Esophagus muscularis mucosa (tissue), 4 donors: Measurements from ENCODE around the gene PRR23E. TPM values are rescaled to one million over a fixed set of nuclear protein-coding genes. Genes with fewer than 3 reads are reported as not detected.

Experiments
- DNase-seq: peaks from one replicate; pipeline ENCODE4 v3.0.0-alpha.2; 2017; ENCODE audit errors: extremely low spot score
- H3K27ac ChIP-seq, 4 donors: fragments of 200-600 bp; sonication (generic); replicated peaks in 1 of 4; 1 replicate in 3 of 4; 2 replicates in 1 of 4; pipeline ENCODE4 v1.5.1; 2016 to 2019; ENCODE audit warnings: mild to moderate bottlenecking in 1 of 4
- H3K27me3 ChIP-seq, 4 donors: fragments of 200-600 bp; sonication (generic); one replicate each; pipeline versions ENCODE4 v1.5.1 to v1.6.0; 2016 to 2019
- H3K36me3 ChIP-seq, 4 donors: fragments of 200-600 bp; sonication (generic); one replicate each; pipeline ENCODE4 v1.5.1; 2016 to 2019
- H3K4me1 ChIP-seq, 4 donors: fragments of 200-600 bp; sonication (generic); one replicate each; pipeline ENCODE4 v1.5.1; 2016 to 2019
- H3K4me3 ChIP-seq, 4 donors: fragments of 200-600 bp; sonication (generic); 1 replicate in 2 of 4; 2 replicates in 2 of 4; pipeline ENCODE4 v1.5.1; 2016 to 2019; ENCODE audit warnings: mild to moderate bottlenecking in 4 of 4, moderate library complexity in 1 of 4
- H3K9me3 ChIP-seq, 4 donors: fragments of 200-600 bp; sonication (generic); 1 replicate in 3 of 4; 2 replicates in 1 of 4; pipeline ENCODE4 v1.5.1; 2016 to 2019
- EP300 ChIP-seq: sonication (generic); formaldehyde crosslinking; IDR thresholded peaks from one replicate; pipeline ENCODE4 v1.6.1; 2017; ENCODE audit warnings: antibody characterized with exemption
- POLR2A ChIP-seq: fragments of 450-650 bp; IDR thresholded peaks from one replicate; pipeline ENCODE4 v1.6.1; 2017; ENCODE audit warnings: antibody characterized with exemption, moderate library complexity, mild to moderate bottlenecking, low read depth
- POLR2AphosphoS5 ChIP-seq, 2 donors: sonication (generic); formaldehyde crosslinking; IDR thresholded peaks; one replicate each; pipeline ENCODE4 v1.6.1; 2017; ENCODE audit warnings: antibody characterized with exemption in 2 of 2
- WGBS: methylation state at CpG from one replicate; pipeline ENCODE4 v1.1.5; 2018; 5-methylcytosine and 5-hydroxymethylcytosine counted together
- intact Hi-C: fragments of 100-400 bp; cut with DNase I; formaldehyde crosslinking; loops from one replicate; pipeline ENCODE4 v1.15.1; 2023
- total RNA-seq, 4 donors: library from RNA; depleted of rRNA; stranded (reverse); fragments of >200 nt; gene quantifications; one replicate each; pipeline versions ENCODE4 v1.1.0 to v1.2.1, GENCODE V29; 2016
- TF ChIP-seq, protein P1 (sequence below), 3 experiments: fragments of 200-600 bp in 2 of 3; fragments of 450-650 bp in 1 of 3; sonication (generic) in 2 of 3; IDR thresholded peaks; one replicate each; pipeline ENCODE4 v1.5.1; 2017 to 2019; ENCODE audit warnings: antibody characterized with exemption in 3 of 3, mild to moderate bottlenecking in 2 of 3, moderate library complexity in 1 of 3

PRR23E gene
- total RNA-seq, 4 donors from 2014 or later = not detected

GRCh38 chr3:127234778-127235177, 41.8 kb downstream of the PRR23E start:
- TF ChIP-seq, protein P1, sequence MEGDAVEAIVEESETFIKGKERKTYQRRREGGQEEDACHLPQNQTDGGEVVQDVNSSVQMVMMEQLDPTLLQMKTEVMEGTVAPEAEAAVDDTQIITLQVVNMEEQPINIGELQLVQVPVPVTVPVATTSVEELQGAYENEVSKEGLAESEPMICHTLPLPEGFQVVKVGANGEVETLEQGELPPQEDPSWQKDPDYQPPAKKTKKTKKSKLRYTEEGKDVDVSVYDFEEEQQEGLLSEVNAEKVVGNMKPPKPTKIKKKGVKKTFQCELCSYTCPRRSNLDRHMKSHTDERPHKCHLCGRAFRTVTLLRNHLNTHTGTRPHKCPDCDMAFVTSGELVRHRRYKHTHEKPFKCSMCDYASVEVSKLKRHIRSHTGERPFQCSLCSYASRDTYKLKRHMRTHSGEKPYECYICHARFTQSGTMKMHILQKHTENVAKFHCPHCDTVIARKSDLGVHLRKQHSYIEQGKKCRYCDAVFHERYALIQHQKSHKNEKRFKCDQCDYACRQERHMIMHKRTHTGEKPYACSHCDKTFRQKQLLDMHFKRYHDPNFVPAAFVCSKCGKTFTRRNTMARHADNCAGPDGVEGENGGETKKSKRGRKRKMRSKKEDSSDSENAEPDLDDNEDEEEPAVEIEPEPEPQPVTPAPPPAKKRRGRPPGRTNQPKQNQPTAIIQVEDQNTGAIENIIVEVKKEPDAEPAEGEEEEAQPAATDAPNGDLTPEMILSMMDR (IDR thresholded peaks at IDR 0.05) = no peak
- no peak for TF ChIP-seq POLR2A
- no peak for TF ChIP-seq POLR2AphosphoS5 (IDR thresholded peaks at IDR 0.05)
- no peak for TF ChIP-seq EP300
- H3K4me1 ChIP-seq = no peaks in the 10 kb centered on the region
- H3K27ac ChIP-seq = no peak overlapping the region
- no peak for DNase-seq
- no peaks in the 10 kb centered on the region for H3K36me3 ChIP-seq
- intact Hi-C loops = no loop called here
- H3K27me3 ChIP-seq = peaks cover 0 to 13% (median 0%) of the 10 kb centered on the region in 4 donors
- peaks cover 0 to 14% (median 4%) of the 10 kb centered on the region in 4 donors for H3K9me3 ChIP-seq
- H3K4me3 ChIP-seq = no peak overlapping the region

DNA sequence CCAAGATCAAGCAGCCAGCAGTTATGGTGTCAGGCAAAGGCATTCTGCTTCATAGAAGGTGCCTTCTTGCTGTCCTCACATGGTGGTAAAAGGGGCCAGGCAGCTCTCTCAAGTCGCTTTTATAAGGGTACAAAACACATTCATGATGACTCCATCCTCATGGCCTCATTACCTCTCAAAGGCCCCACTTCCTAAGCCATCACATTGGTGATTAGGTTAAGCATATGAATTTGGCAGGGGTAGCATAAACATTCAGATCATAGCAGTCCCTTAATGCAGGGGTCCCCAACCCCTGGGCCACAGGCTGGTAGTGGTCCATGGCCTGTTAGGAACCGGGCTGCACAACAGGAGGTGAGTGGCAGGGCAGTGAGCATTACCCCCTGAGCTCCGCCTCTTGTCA, 42.8 kb downstream of the PRR23E start:
- H3K27me3 ChIP-seq = peaks cover 0 to 22% (median 0%) of the 10 kb centered on the region in 4 donors
- WGBS = 68% methylated on average over 3 of the region's 3 CpGs
- TF ChIP-seq EP300 (no peak), POLR2A (no peak), POLR2AphosphoS5 (IDR thresholded peaks at IDR 0.05) (no peak)
- TF ChIP-seq, protein P1 (IDR thresholded peaks at IDR 0.05) = no peak
- peaks cover 0 to 11% (median 4%) of the 10 kb centered on the region in 4 donors for H3K9me3 ChIP-seq
- H3K27ac ChIP-seq = no peak overlapping the region
- intact Hi-C loops = no loop called here
- H3K36me3 ChIP-seq = no peaks in the 10 kb centered on the region
- H3K4me3 ChIP-seq = no peak overlapping the region
- no peaks in the 10 kb centered on the region for H3K4me1 ChIP-seq
- DNase-seq = peak; percentile 66

GRCh38 chr3:127237835-127238234, 44.9 kb downstream of the PRR23E start:
- H3K27me3 ChIP-seq = peaks cover 0 to 22% (median 0%) of the 10 kb centered on the region in 4 donors
- H3K9me3 ChIP-seq = peaks cover 0 to 11% (median 8%) of the 10 kb centered on the region in 4 donors
- 57% methylated on average over 3 of the region's 3 CpGs for WGBS
- TF ChIP-seq POLR2A (no peak), POLR2AphosphoS5 (IDR thresholded peaks at IDR 0.05) (no peak), EP300 (no peak)
- TF ChIP-seq, protein P1 (IDR thresholded peaks at IDR 0.05) = no peak
- DNase-seq = no peak
- intact Hi-C loops = no loop called here
- H3K36me3 ChIP-seq = no peaks in the 10 kb centered on the region
- no peak overlapping the region for H3K27ac ChIP-seq
- no peaks in the 10 kb centered on the region for H3K4me1 ChIP-seq
- H3K4me3 ChIP-seq = no peak overlapping the region

- Histone ChIP-seq H3K27ac (no peak overlapping the region), H3K27me3 (peaks cover 0 to 18% (median 0%) of the 10 kb centered on the region in 4 donors), H3K36me3 (no peaks in the 10 kb centered on the region), H3K4me1 (no peaks in the 10 kb centered on the region), H3K4me3 (no peak overlapping the region), H3K9me3 (peaks cover 0 to 12% (median 10%) of the 10 kb centered on the region in 4 donors)
- WGBS = 73% methylated on average over 2 of the region's 2 CpGs
- intact Hi-C loops = no loop called here
- DNase-seq = no peak
- TF ChIP-seq POLR2AphosphoS5 (IDR thresholded peaks at IDR 0.05) = no peak
- TF ChIP-seq, protein P1 (IDR thresholded peaks at IDR 0.05) = no peak
- TF ChIP-seq POLR2A = no peak
- no peak for TF ChIP-seq EP300
These were observed 45.7 kb downstream of the PRR23E start for GRCh38 chr3:127238602-127239001.

- DNase-seq = no peak
- WGBS = 72% methylated on average over 1 of the region's 1 CpG
- Histone ChIP-seq H3K4me3 (no peak overlapping the region), H3K9me3 (peaks cover 0 to 26% (median 14%) of the 10 kb centered on the region in 4 donors), H3K27me3 (no peaks in the 10 kb centered on the region), H3K36me3 (no peaks in the 10 kb centered on the region), H3K4me1 (no peaks in the 10 kb centered on the region), H3K27ac (no peak overlapping the region)
- intact Hi-C loops = no loop called here
- no peak for TF ChIP-seq EP300
- TF ChIP-seq, protein P1 (IDR thresholded peaks at IDR 0.05) = no peak
- TF ChIP-seq POLR2AphosphoS5 (IDR thresholded peaks at IDR 0.05) = no peak
- no peak for TF ChIP-seq POLR2A
These were observed 54.4 kb downstream of the PRR23E start for GRCh38 chr3:127247292-127247691.
